Erythroblast (primary cell): ENCODE results near the gene GRXCR1.

ENCODE experiments used
- GATA1 ChIP-seq: IDR thresholded peaks from 2 replicates; pipeline ENCODE4 v1.6.1; 2011; ENCODE audit warnings: low read depth, mild to moderate bottlenecking, control low read depth, low read length, moderate library complexity
- POLR2A ChIP-seq: IDR thresholded peaks from 2 replicates; pipeline ENCODE4 v1.6.1; 2011; ENCODE audit warnings: mild to moderate bottlenecking, low read length

- TF ChIP-seq POLR2A (no peak), GATA1 (no peak)
Measured at GRCh38 chr4:42904986-42905385, 12.5 kb downstream of the GRXCR1 start.
